Measurements from ENCODE around the gene DUSP22. TPM values are rescaled to one million over a fixed set of nuclear protein-coding genes. Genes with fewer than 3 reads are reported as not detected.

Gene DUSP22
- polyA plus RNA-seq, 1 of the 3 experiments (the other 2 are of a cell fraction), result 6.8 TPM

DNA sequence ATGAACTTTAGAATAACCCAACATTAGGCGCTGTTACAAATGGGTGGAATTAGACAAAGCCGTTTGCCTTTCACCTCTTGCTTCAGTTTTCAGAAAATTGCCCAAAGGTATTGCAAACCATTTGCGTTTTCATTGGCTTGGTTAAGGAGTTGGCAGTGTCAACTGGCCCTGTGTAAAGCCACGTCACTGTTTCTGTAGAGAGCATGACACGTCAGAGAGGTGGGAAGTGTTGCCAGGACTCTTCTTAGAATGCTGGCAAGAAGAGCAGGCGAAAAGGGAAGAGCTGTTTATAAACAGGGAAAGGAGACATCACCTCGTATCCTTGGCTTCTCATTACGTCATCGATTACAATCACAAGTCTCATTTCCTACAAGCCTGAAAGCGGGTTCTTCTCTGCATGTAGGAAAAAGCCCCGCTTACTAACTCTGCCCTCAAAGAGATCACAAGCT lies 95.0 kb downstream of the DUSP22 start:
- Histone ChIP-seq H3F3A (replicated peaks; ENCODE audit: insufficient read depth) (no peaks in the 10 kb centered on the region), H3K27ac (ENCODE audit: low read depth in 2 of 2, low read length in 1 of 2) (no peak overlapping the region), H3K4me3 (ENCODE audit: low read depth in 2 of 2, low read length in 1 of 2) (no peak overlapping the region), H3K9me2 (no peaks in the 10 kb centered on the region), H3K79me2 (ENCODE audit: insufficient read depth) (no peaks in the 10 kb centered on the region), H3K4me1 (ENCODE audit: control insufficient read depth in 1 of 2, insufficient read depth in 2 of 2, low read depth in 1 of 2, low read length in 1 of 2) (no peaks in the 10 kb centered on the region), H3K4me2 (no peak overlapping the region), H3K9me3 (no peaks in the 10 kb centered on the region), H3K36me3 (replicated peaks in 1 of 2; ENCODE audit: control insufficient read depth in 1 of 2, insufficient read depth in 2 of 2, low read length in 1 of 2) (no peaks in the 10 kb centered on the region), H3K27me3 (ENCODE audit: insufficient read depth) (peaks cover 93% of the 10 kb centered on the region), H4K20me1 (ENCODE audit: insufficient read depth) (no peaks in the 10 kb centered on the region), H3K9ac (no peak overlapping the region), H2AFZ (ENCODE audit: low read depth) (no peak overlapping the region)
- no peak for TF ChIP-seq PBX3 (IDR thresholded peaks at IDR 0.05)
- TF ChIP-seq GABPA (IDR thresholded peaks at IDR 0.05; ENCODE audit: low read depth), result no peak
- TF ChIP-seq JUND (IDR thresholded peaks at IDR 0.05), result no peak
- no peak for TF ChIP-seq NFIC (IDR thresholded peaks at IDR 0.05; ENCODE audit: borderline replicate concordance)
- no peak for TF ChIP-seq FOXM1 (IDR thresholded peaks at IDR 0.05; ENCODE audit: low read depth)
- no peak for TF ChIP-seq MEF2A (IDR thresholded peaks at IDR 0.05; ENCODE audit: borderline replicate concordance, low read depth)
- no peak for TF ChIP-seq RFX5 (IDR thresholded peaks at IDR 0.05; ENCODE audit: low read length)
- no peak for TF ChIP-seq MXI1 (IDR thresholded peaks at IDR 0.05; ENCODE audit: low read depth, low read length)
- TF ChIP-seq SIN3A (IDR thresholded peaks at IDR 0.05; ENCODE audit: borderline replicate concordance, low read depth, low read length), result no peak
- no peak for TF ChIP-seq POLR2AphosphoS5 (IDR thresholded peaks at IDR 0.05; ENCODE audit: low read depth, low read length)
- TF ChIP-seq RCOR1 (IDR thresholded peaks at IDR 0.05; ENCODE audit: low read length), result no peak
- TF ChIP-seq RXRA (IDR thresholded peaks at IDR 0.05; ENCODE audit: borderline replicate concordance, low read depth), result no peak
- no peak for TF ChIP-seq TAF1 (IDR thresholded peaks at IDR 0.05; ENCODE audit: borderline replicate concordance, low read depth, low read length)
- no peak for TF ChIP-seq YY1 (IDR thresholded peaks at IDR 0.05; ENCODE audit: low read depth)
- POLR2A ChIA-PET, result no interaction called here
- 16% methylated on average over 11 of the region's 11 CpGs for WGBS (ENCODE audit: low lambda C conversion rate)
- no peak for DNase-seq
- CTCF ChIA-PET, result interaction anchor here (0.7 kb wide), 1 partner anchor 184 kb away, joined by 3 read pairs; no protein-coding TSS in a partner anchor

- no peak overlapping the region for H3K9ac ChIP-seq
- ChIA-PET CTCF (no interaction called here), POLR2A (no interaction called here)
- H3K27me3 ChIP-seq (ENCODE audit: insufficient read depth), result peaks cover 93% of the 10 kb centered on the region
- no peaks in the 10 kb centered on the region for H3F3A ChIP-seq (replicated peaks; ENCODE audit: insufficient read depth)
- TF ChIP-seq USF1 (IDR thresholded peaks at IDR 0.05; ENCODE audit: borderline replicate concordance, low read depth) (no peak), FOSL2 (IDR thresholded peaks at IDR 0.05; ENCODE audit: borderline replicate concordance, low read depth) (no peak), NFIC (IDR thresholded peaks at IDR 0.05; ENCODE audit: borderline replicate concordance) (no peak), USF2 (IDR thresholded peaks at IDR 0.05; ENCODE audit: borderline replicate concordance, low read depth, low read length) (no peak), CHD2 (IDR thresholded peaks at IDR 0.05; ENCODE audit: low read length, partially characterized antibody) (no peak), ELF1 (IDR thresholded peaks at IDR 0.05) (no peak), EZH2phosphoT487 (IDR thresholded peaks at IDR 0.05; ENCODE audit: borderline replicate concordance, low read depth) (no peak), RCOR1 (IDR thresholded peaks at IDR 0.05; ENCODE audit: low read length) (no peak), JUND (IDR thresholded peaks at IDR 0.05) (no peak), SMC3 (IDR thresholded peaks at IDR 0.05; ENCODE audit: low read depth, low read length) (no peak), PBX3 (IDR thresholded peaks at IDR 0.05) (no peak), TEAD4 (IDR thresholded peaks at IDR 0.05; ENCODE audit: borderline replicate concordance, insufficient read depth) (no peak), YY1 (IDR thresholded peaks at IDR 0.05; ENCODE audit: low read depth) (no peak)
- TF ChIP-seq, protein P1, sequence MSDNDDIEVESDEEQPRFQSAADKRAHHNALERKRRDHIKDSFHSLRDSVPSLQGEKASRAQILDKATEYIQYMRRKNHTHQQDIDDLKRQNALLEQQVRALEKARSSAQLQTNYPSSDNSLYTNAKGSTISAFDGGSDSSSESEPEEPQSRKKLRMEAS (IDR thresholded peaks at IDR 0.05; ENCODE audit: low read depth), result no peak
- no peaks in the 10 kb centered on the region for H3K4me1 ChIP-seq (ENCODE audit: control insufficient read depth in 1 of 2, insufficient read depth in 2 of 2, low read depth in 1 of 2, low read length in 1 of 2)
- WGBS (ENCODE audit: low lambda C conversion rate), result 27% methylated on average over 10 of the region's 10 CpGs
- H3K9me3 ChIP-seq, result no peaks in the 10 kb centered on the region
- no peaks in the 10 kb centered on the region for H3K9me2 ChIP-seq
- no peak overlapping the region for H3K27ac ChIP-seq (ENCODE audit: low read depth in 2 of 2, low read length in 1 of 2)
- no peak overlapping the region for H3K4me3 ChIP-seq (ENCODE audit: low read depth in 2 of 2, low read length in 1 of 2)
- no peaks in the 10 kb centered on the region for H3K36me3 ChIP-seq (replicated peaks in 1 of 2; ENCODE audit: control insufficient read depth in 1 of 2, insufficient read depth in 2 of 2, low read length in 1 of 2)
- H3K4me2 ChIP-seq, result no peak overlapping the region
- no peaks in the 10 kb centered on the region for H4K20me1 ChIP-seq (ENCODE audit: insufficient read depth)
- DNase-seq, result no peak
- H3K79me2 ChIP-seq (ENCODE audit: insufficient read depth), result no peaks in the 10 kb centered on the region
- no peak overlapping the region for H2AFZ ChIP-seq (ENCODE audit: low read depth)
Measured at GRCh38 chr6:388202-388903, 96.1 kb downstream of the DUSP22 start.
